Limb (tissue), 2 donors: Measurements from ENCODE around the gene APP.

ENCODE experiments used
- DNase-seq, 2 donors: peaks; one replicate each; pipeline ENCODE4 v3.0.0-alpha.2; 2016; ENCODE audit errors: extremely low spot score in 2 of 2

APP gene

GRCh38 chr21:26170471-26171257 lies at the start of gene APP:
Gene APP (minus strand): TSS chr21:26170770. CDS start chr21:26170620, 150 bp downstream.
- DNase-seq = peak; percentile 84 to 94

GRCh38 chr21:26212220-26212619 lies 41.6 kb upstream of the APP start:
- no peak for DNase-seq

- DNase-seq = no peak
These were observed 40.0 kb upstream of the APP start for GRCh38 chr21:26210614-26211013.

GRCh38 chr21:26207021-26207420 lies 36.5 kb upstream of the APP start:
- no peak for DNase-seq

GRCh38 chr21:26199456-26199855 lies 28.9 kb upstream of the APP start:
- no peak for DNase-seq

GRCh38 chr21:26195708-26196107 lies 25.1 kb upstream of the APP start:
- no peak for DNase-seq

- no peak for DNase-seq
These were observed 24.3 kb upstream of the APP start for GRCh38 chr21:26194811-26195251.

GRCh38 chr21:26194326-26194725 lies 23.8 kb upstream of the APP start:
- no peak for DNase-seq

- no peak for DNase-seq
These were observed 21.0 kb upstream of the APP start for GRCh38 chr21:26191609-26192008.

- no peak for DNase-seq
These were observed 17.9 kb upstream of the APP start for GRCh38 chr21:26188422-26188821.

- no peak for DNase-seq
These were observed 14.9 kb upstream of the APP start for GRCh38 chr21:26185446-26185845.

GRCh38 chr21:26185021-26185420 lies 14.5 kb upstream of the APP start:
- DNase-seq = no peak

- no peak for DNase-seq
These were observed 8.9 kb upstream of the APP start for GRCh38 chr21:26179501-26179900.

- DNase-seq = no peak
These were observed 7.3 kb upstream of the APP start for GRCh38 chr21:26177746-26178426.

- DNase-seq = no peak
These were observed 6.6 kb upstream of the APP start for GRCh38 chr21:26177187-26177586.

- DNase-seq = peak in 1 of 2 donors; percentile 28
These were observed 909 bp upstream of the APP start for GRCh38 chr21:26171258-26172100.

GRCh38 chr21:26169611-26170470 lies 729 bp downstream of the APP start:
- peak; percentile 53 to 82 for DNase-seq

- peak; percentile 79 to 80 for DNase-seq
These were observed 1.4 kb downstream of the APP start for GRCh38 chr21:26169061-26169610.

GRCh38 chr21:26168371-26168770 lies 2.2 kb downstream of the APP start:
- no peak for DNase-seq

- DNase-seq = no peak
These were observed 3.0 kb downstream of the APP start for GRCh38 chr21:26167593-26167992.

GRCh38 chr21:26165331-26165730 lies 5.2 kb downstream of the APP start:
- DNase-seq = no peak
